Stimulated activated CD8-positive, alpha-beta memory T cell treated with anti-CD3 and anti-CD28 coated beads, Interleukin-12 subunit alpha, Interleukin-12 subunit beta, amount 100 ng/mL, for 24 hours (primary cell): ENCODE data around the gene RNLS.
"Not testable (repeated sequence)": the region's sequence is repeated elsewhere in the genome, so short reads cannot be mapped to it uniquely, and the experiment has no call there.

ENCODE experiments used
- DNase-seq: peaks from one replicate; pipeline ENCODE4 v3.0.0-alpha.2; 2020; ENCODE audit errors: extremely low read depth

RNLS gene

DNA sequence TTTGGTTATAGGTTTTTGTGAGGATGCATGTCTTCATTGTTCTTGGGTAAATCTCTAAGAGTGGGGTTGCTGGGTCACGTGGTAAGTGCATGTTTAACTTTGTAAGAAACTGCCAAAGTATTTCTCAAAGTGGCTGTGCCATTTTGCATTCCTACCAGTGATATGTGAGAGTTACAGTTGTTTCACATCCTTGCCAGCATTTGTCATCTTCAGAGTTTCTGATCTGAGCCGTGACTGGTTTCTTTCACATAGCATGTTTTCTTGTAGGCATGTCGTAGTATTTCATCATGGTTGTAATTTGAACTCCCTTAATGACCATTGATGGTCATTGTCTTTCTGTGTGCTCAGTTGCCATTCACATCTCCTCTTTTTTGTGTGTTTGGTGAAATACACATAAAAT is 286.0 kb downstream of the RNLS start:
- DNase-seq, result no peak

DNA sequence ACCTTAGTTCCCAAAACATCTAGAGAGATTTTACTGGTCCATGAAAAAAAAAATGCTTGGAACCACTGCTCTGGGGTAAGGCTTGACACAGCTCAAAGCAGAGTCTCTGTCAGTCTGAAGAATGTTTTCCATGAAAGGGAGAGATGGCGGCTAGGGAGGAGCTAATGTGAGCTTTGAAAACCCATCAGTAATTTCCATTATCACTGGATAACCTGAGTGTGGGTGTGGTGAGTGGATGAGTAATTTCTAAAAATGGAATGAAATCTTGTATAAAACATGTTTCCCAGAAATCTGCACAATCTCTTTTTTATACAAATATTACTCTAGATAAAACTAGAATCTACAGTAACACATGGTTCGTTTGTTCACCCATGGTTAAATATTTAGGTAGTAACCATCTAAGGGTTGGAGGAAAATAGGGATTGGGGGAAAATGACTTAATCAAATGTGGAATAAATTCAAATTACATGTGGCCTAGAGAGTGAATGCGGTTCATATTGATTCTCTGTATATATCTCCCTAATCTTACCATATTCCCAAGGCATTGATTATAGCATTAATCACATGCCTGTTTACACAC is 289.4 kb downstream of the RNLS start:
- no peak for DNase-seq

DNA sequence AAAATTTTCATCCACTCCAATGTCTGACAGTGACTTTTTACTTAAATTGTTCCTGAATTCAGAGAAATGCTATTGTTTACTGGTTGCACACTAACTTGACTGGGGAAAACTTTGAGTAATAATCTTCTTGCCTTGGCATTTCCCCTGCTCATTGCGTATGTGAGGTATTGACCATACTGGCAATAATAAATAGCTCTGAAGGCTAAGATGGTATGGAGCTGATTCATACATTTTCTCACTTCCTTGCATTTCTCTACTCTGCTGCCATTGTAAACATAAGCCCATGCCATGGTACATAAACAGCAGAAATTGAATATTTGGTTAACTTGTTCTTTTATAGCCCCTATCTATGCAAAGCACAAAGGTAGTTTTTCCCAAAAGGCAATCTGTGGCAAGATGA is 290.0 kb downstream of the RNLS start:
- no peak for DNase-seq

- no peak for DNase-seq
Measured at GRCh38 chr10:88292185-88292514, 291.0 kb downstream of the RNLS start.

DNA sequence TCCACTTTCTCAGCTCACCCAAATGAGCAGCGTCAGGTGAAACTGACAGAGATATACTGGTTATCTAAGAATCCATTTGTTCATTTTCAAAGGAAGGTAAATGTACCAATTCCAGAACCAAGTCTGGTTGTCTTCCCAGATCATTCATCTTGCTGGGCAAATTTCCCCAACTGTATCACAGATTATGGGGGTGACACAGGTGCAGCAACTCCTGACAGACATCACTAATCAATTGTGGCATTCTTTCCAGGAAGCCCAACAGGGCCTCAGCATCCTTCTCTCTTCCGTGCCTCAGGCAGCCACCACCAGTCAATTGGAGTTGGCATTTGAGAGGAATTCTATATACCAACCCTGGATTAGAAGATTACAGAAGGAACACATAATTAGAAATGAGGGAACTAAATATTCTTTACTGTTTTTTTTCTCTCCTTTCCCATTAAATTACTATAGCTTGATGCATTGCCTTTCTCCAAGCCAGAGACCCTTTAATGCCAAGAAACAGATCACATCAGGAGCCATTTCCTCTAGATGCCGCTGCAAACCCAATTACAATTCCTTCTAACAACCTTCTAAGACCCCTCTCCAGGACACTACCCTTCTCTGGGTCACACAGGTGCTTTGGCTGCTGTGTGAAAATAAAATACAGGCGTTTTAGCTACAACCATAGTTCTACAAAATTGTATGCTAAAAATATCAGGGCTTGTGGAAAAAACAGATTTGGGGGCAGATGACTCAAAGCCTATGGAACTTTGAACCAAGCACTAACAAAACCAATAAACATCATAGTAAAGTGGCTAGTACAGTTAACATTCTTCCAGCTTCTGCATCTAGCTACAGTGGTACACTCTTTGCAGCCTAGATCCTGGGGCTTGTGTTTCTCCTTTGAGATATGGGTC is 291.6 kb downstream of the RNLS start:
- DNase-seq, result no peak

- no peak for DNase-seq
Measured at GRCh38 chr10:88289342-88289741, 293.8 kb downstream of the RNLS start.

GRCh38 chr10:88288320-88289059 is 294.6 kb downstream of the RNLS start:
- no peak for DNase-seq

DNA sequence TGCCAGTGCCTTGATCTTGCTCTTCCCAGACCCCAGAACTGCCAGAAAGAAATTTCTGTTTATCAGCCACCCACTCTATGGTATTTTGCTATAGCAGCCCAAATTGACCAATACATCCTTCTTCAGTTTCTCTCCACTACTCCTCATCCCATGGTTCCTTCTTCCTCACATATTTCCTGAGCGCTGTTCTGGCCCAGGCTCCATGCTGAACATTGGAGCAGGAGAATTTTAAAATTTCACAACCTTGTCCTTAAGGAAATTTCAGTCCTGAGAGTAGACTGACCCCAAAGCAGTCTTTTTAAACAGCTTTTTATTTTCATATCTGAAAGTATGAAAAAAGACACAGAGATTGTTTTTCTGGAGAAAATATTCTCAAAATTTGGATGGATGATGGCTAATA is 297.1 kb downstream of the RNLS start:
- no peak for DNase-seq

DNA sequence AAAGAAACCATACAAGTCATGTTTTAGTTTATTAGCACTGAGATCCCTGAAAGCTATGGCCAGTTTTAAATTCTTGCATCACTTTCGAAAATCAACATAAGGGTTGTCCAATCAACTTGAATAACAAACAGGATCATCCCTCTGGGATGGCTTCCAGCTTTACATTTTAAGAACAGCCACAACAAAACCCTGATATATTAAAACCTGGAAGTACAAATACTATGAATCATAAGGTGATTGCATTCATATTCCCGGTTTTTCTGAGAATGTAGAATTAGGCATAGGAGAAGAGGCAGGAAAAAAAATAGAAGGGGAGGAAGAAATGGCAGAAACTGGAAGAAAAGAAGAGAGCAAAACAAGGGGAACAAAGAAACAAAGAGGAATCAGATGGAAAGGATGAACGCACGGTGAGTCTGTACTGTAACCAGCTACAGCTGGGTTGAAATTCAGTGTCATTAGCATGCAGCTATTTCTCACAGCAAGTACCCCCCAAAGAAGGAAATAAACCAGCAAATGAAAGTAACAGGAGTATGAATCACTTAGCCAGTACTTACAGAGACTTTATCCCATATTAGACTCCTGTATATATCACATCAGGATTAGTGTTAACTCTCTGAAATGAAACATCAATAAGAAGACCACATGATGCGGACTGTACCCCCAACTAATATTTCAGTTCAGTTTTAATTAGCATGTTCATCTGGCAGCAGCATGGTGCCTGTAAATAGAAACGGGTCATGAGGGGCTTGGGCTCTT is 301.3 kb downstream of the RNLS start:
- no peak for DNase-seq

GRCh38 chr10:88280518-88280917 is 302.6 kb downstream of the RNLS start:
- DNase-seq, result no peak

DNA sequence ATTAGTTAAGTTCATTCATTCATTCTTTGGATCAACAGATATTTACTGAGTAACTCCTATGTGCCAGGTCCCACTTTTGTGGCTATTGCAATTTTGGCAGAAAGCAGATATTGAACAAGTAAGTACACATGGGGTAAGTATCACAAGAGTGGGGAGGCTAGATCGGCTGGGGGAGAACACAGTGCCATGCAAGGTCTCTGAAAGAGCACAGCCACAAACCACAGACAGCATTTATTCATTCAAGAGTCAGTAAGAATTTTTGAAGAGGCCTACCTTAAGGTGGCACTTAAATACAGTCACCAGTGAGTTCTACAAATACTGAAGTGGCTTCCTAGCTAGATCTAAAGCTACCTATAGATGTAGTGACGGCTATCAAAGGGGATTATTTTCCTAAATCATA is 304.2 kb downstream of the RNLS start:
- no peak for DNase-seq

DNA sequence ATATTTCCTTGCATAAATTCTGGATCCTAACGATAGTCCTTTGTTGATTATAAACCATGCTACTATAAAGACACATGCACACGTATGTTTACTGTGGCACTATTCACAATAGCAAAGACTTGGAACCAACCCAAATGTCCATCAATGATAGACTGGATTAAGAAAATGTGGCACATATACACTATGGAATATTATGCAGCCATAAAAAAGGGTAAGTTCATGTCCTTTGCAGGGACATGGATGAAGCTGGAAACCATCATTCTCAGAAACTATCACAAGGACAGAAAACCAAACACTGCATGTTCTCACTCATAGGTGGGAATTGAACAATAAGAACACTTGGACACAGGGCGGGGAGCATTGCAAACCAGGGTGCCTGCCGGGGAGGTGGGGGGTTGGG is 306.2 kb downstream of the RNLS start:
- not testable (repeated sequence) for DNase-seq

- DNase-seq, result no peak
Measured at GRCh38 chr10:88274286-88274685, 308.8 kb downstream of the RNLS start.

GRCh38 chr10:88273567-88273966 is 309.6 kb downstream of the RNLS start:
- DNase-seq, result no peak

- DNase-seq, result no peak
Measured at GRCh38 chr10:88271761-88272543, 311.2 kb downstream of the RNLS start.

GRCh38 chr10:88270871-88271713 is 312.0 kb downstream of the RNLS start:
- DNase-seq, result no peak

GRCh38 chr10:88270061-88270808 is 312.9 kb downstream of the RNLS start:
- no peak for DNase-seq

DNA sequence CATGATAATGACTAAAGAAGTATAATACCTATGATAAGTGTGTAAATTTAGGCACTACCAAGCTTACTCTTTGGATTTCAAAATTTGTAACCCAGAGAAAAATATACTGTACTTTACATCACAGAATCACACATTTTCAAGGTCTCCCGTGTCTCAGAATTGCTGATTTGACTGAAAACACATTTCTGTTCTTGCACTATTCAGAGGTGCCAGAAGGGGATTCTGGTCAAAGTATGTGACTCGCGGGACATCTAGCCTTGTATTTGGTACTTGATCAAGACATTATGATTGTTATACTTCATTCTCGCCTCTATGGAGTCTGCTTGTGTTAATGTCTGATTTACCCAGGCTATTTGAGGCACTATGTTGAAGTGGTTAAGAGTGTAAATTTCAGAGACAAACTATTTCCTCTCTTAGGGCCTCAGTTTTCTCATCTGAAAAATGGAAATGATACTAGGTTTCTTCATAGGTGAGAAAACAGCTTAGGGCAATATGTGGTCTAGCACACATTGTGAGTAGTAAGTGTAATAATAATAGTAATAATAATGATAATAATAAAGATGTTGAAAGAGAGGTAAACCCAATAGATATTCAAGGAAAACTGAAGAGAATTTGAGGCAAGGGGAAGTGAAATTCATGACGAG is 320.4 kb downstream of the RNLS start:
- DNase-seq, result no peak

- DNase-seq, result no peak
Measured at GRCh38 chr10:88261152-88261551, 322.0 kb downstream of the RNLS start.
